SK-N-SH (cell line): ENCODE data around the gene PAQR6. TPM values are rescaled to one million over a fixed set of nuclear protein-coding genes. Genes with fewer than 3 reads are reported as not detected.

Experiments used
- CTCF ChIA-PET: fragments of 300-600, 350-600 bp; formaldehyde crosslinking; extraction: SDS; loops from one replicate; lab custom pipeline; 2021; lab: Yijun Ruan, JAX
- POLR2A ChIA-PET: fragments of 350-600 bp; sonication (Branson Sonifier 250); formaldehyde crosslinking; extraction: SDS; loops from one replicate; lab custom pipeline; 2020; ENCODE audit warnings: antibody characterized with exemption, inconsistent platforms; lab: Yijun Ruan, JAX
- DNase-seq: peaks from one replicate; pipeline ENCODE4 v3.0.0; 2012
- H2AFZ ChIP-seq: fragments of 200-600 bp; sonication (generic); 2 replicates; pipeline ENCODE4 v1.8.1; 2016; ENCODE audit warnings: antibody characterized with exemption, mild to moderate bottlenecking, low read depth
- H3F3A ChIP-seq: fragments of 200-600 bp; sonication (generic); replicated peaks from 2 replicates; pipeline ENCODE3; 2016; ENCODE audit warnings: antibody characterized with exemption, mild to moderate bottlenecking; ENCODE audit not compliant: insufficient read depth
- H3K27ac ChIP-seq, 2 experiments: fragments of 200-500 bp in 1 of 2; fragments of 200-600 bp in 1 of 2; sonication (Bioruptor generic) in 1 of 2; sonication (generic), shearing (Covaris generic) in 1 of 2; 2 replicates each; pipeline versions ENCODE4 v1.5.1 to v1.6.1; 2014 to 2016; ENCODE audit warnings: low read depth in 2 of 2, inconsistent platforms in 1 of 2, low read length in 1 of 2, mild to moderate bottlenecking in 1 of 2, mixed read lengths in 1 of 2
- H3K27me3 ChIP-seq: fragments of 200-600 bp; sonication (generic), shearing (Covaris generic); 2 replicates; pipeline ENCODE4 v1.6.1; 2016; ENCODE audit warnings: mixed run types; ENCODE audit not compliant: insufficient read depth
- H3K36me3 ChIP-seq, 2 experiments: fragments of 200-500 bp in 1 of 2; fragments of 200-600 bp in 1 of 2; sonication (Bioruptor generic) in 1 of 2; sonication (generic) in 1 of 2; replicated peaks in 1 of 2; 2 replicates each; pipeline versions ENCODE3 to v1.5.1; 2014 to 2016; ENCODE audit warnings: low read length in 1 of 2, mild to moderate bottlenecking in 1 of 2; ENCODE audit not compliant: insufficient read depth in 2 of 2, control insufficient read depth in 1 of 2
- H3K4me1 ChIP-seq, 2 experiments: fragments of 200-500 bp in 1 of 2; fragments of 200-600 bp in 1 of 2; sonication (Bioruptor generic) in 1 of 2; sonication (generic), shearing (Covaris generic) in 1 of 2; 2 replicates each; pipeline versions ENCODE4 v1.5.1 to v1.6.1; 2014 to 2016; ENCODE audit warnings: low read depth in 1 of 2, low read length in 1 of 2, mixed run types in 1 of 2; ENCODE audit not compliant: insufficient read depth in 2 of 2, control insufficient read depth in 1 of 2
- H3K4me2 ChIP-seq: fragments of 200-600 bp; sonication (generic), shearing (Covaris generic); 2 replicates; pipeline ENCODE4 v1.6.1; 2017; ENCODE audit warnings: mixed run types
- H3K4me3 ChIP-seq, 2 experiments: fragments of 200-500 bp in 1 of 2; fragments of 200-600 bp in 1 of 2; sonication (Bioruptor generic) in 1 of 2; sonication (generic), shearing (Covaris generic) in 1 of 2; 2 replicates each; pipeline versions ENCODE4 v1.5.1 to v1.8.1; 2014 to 2016; ENCODE audit warnings: low read depth in 2 of 2, inconsistent platforms in 1 of 2, low read length in 1 of 2, mild to moderate bottlenecking in 1 of 2, mixed read lengths in 1 of 2, moderate library complexity in 1 of 2
- H3K79me2 ChIP-seq: fragments of 200-600 bp; sonication (generic); 2 replicates; pipeline ENCODE4 v1.8.1; 2017; ENCODE audit warnings: mild to moderate bottlenecking; ENCODE audit not compliant: insufficient read depth
- H3K9ac ChIP-seq: fragments of 200-600 bp; sonication (generic); 2 replicates; pipeline ENCODE4 v1.6.1; 2017; ENCODE audit warnings: mixed run types
- H3K9me2 ChIP-seq: fragments of 200-600 bp; sonication (generic); 2 replicates; pipeline ENCODE4 v1.6.1; 2017; ENCODE audit warnings: mixed run types
- H3K9me3 ChIP-seq: fragments of 200-600 bp; sonication (generic); 2 replicates; pipeline ENCODE4 v1.6.1; 2017; ENCODE audit warnings: mixed run types, mild to moderate bottlenecking, moderate library complexity
- H4K20me1 ChIP-seq: fragments of 200-600 bp; sonication (generic); 2 replicates; pipeline ENCODE4 v1.6.1; 2017; ENCODE audit warnings: mild to moderate bottlenecking, mixed run types; ENCODE audit not compliant: insufficient read depth
- CHD2 ChIP-seq: fragments of 150-350 bp; IDR thresholded peaks from 2 replicates; pipeline ENCODE4 v1.6.1; 2018; ENCODE audit warnings: low read length; ENCODE audit not compliant: partially characterized antibody
- ELF1 ChIP-seq: IDR thresholded peaks from 2 replicates; pipeline ENCODE4 v1.4.0; 2012
- EP300 ChIP-seq, 2 experiments: IDR thresholded peaks; 2 replicates each; pipeline versions ENCODE4 v1.4.0 to v1.6.1; 2012; ENCODE audit warnings: borderline replicate concordance in 1 of 2, low read depth in 1 of 2, low read length in 1 of 2
- FOXJ3 ChIP-seq: sonication (generic); formaldehyde crosslinking; IDR thresholded peaks from 2 replicates; pipeline ENCODE4 v1.5.1; 2020; ENCODE audit warnings: mild to moderate bottlenecking, missing genetic modification reagents
- GATA2 ChIP-seq: sonication (generic); formaldehyde crosslinking; IDR thresholded peaks from 2 replicates; pipeline ENCODE4 v1.5.0; 2020; ENCODE audit warnings: mild to moderate bottlenecking, missing genetic modification reagents
- JUND ChIP-seq: IDR thresholded peaks from 2 replicates; pipeline ENCODE4 v1.4.0; 2012
- MXI1 ChIP-seq: IDR thresholded peaks from 2 replicates; pipeline ENCODE4 v1.6.1; 2012; ENCODE audit warnings: mild to moderate bottlenecking, low read depth, low read length, improper control_type of control experiment
- NFIC ChIP-seq: IDR thresholded peaks from 2 replicates; pipeline ENCODE4 v1.4.0; 2012; ENCODE audit warnings: borderline replicate concordance
- POLR2AphosphoS5 ChIP-seq: IDR thresholded peaks from 2 replicates; pipeline ENCODE4 v1.6.1; 2012; ENCODE audit warnings: low read depth, low read length
- RCOR1 ChIP-seq: fragments of 150-350 bp; IDR thresholded peaks from 2 replicates; pipeline ENCODE4 v1.6.1; 2017; ENCODE audit warnings: antibody characterized with exemption, low read length
- RFX5 ChIP-seq: IDR thresholded peaks from 2 replicates; pipeline ENCODE4 v1.6.1; 2012; ENCODE audit warnings: mild to moderate bottlenecking, improper control_type of control experiment, low read length
- TAF1 ChIP-seq: IDR thresholded peaks from 2 replicates; pipeline ENCODE4 v1.6.1; 2012; ENCODE audit warnings: low read depth, mild to moderate bottlenecking, low read length, moderate library complexity, borderline replicate concordance
- TCF12 ChIP-seq: IDR thresholded peaks from 2 replicates; pipeline ENCODE4 v1.4.0; 2012
- YY1 ChIP-seq: IDR thresholded peaks from 2 replicates; pipeline ENCODE4 v1.4.0; 2012; ENCODE audit warnings: low read depth, mild to moderate bottlenecking
- WGBS: methylation state at CpG from one replicate; pipeline ENCODE4 v1.1.6; 2017; ENCODE audit warnings: low lambda C conversion rate; 5-methylcytosine and 5-hydroxymethylcytosine counted together
- polyA plus RNA-seq, 3 experiments: library from polyadenylated mRNA; depleted of rRNA; stranded (reverse); fragments of >200 nt; gene quantifications; 2 replicates each; pipeline ENCODE4 v1.2.3, GENCODE V29; 2012
- TF ChIP-seq, protein P1 (sequence below): IDR thresholded peaks from 2 replicates; pipeline ENCODE4 v1.4.0; 2012; ENCODE audit warnings: low read depth
- TF ChIP-seq, protein P2 (sequence below): IDR thresholded peaks from 2 replicates; pipeline ENCODE4; 2012
- TF ChIP-seq, protein P3 (sequence below): fragments of 150-350 bp; IDR thresholded peaks from 2 replicates; pipeline ENCODE4 v1.6.1; 2016; ENCODE audit warnings: mild to moderate bottlenecking, low read depth, low read length
- TF ChIP-seq, protein P4 (sequence below): fragments of 150-350 bp; IDR thresholded peaks from 2 replicates; pipeline ENCODE4 v1.6.1; 2017; ENCODE audit warnings: antibody characterized with exemption, low read length, low read depth, borderline replicate concordance
- TF ChIP-seq, protein P5 (sequence below): IDR thresholded peaks from 2 replicates; pipeline ENCODE4 v1.4.0; 2012; ENCODE audit warnings: low read depth, borderline replicate concordance

Gene PAQR6
- polyA plus RNA-seq, 1 of the 3 experiments (the other 2 are of a cell fraction): 2.4 TPM

DNA sequence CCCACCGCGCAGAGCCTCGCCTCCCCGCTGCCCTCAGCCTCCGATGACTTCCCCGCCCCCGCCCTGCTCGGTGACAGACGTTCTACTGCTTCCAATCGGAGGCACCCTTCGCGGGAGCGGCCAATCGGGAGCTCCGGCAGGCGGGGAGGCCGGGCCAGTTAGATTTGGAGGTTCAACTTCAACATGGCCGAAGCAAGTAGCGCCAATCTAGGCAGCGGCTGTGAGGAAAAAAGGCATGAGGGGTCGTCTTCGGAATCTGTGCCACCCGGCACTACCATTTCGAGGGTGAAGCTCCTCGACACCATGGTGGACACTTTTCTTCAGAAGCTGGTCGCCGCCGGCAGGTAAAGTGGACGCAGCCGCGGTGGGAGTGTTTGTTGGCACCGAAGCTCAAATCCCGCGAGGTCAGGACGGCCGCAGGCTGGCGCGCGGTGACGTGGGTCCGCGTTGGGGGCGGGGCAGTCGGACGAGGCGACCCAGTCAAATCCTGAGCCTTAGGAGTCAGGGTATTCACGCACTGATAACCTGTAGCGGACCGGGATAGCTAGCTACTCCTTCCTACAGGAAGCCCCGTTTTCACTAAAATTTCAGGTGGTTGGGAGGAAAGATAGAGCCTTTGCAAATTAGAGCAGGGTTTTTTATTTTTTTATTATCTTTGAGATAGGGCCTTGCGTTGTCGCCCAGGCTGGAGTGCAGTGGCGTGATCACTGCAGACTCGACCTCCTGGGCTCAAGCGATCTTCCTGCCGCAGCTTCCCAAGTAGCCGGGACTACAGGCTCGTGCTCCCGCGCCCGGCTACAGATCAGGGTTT, 34.8 kb downstream of the PAQR6 start, which contains the start of gene PMF1:
TSS of gene PMF1 (plus strand) at position 175 of the 811 bp plus-strand sequence. CDS start at position 184, 9 bp downstream.
- H3K27ac ChIP-seq: peak within 1 kb of the TSS; percentile 94 to 97
- peaks cover 20% of the 10 kb centered on the region for H3K79me2 ChIP-seq
- H3K9me2 ChIP-seq: no peaks in the 10 kb centered on the region
- H3K27me3 ChIP-seq: no peaks in the 10 kb centered on the region
- DNase-seq: peak; percentile 98
- H3F3A ChIP-seq: peaks cover 33% of the 10 kb centered on the region
- H3K36me3 ChIP-seq: peaks cover 15 to 34% of the 10 kb centered on the region in 2 experiments
- H3K4me3 ChIP-seq: peak within 1 kb of the TSS; percentile 67 to 70
- H3K9ac ChIP-seq: peak within 1 kb of the TSS; percentile 85
- peak within 1 kb of the TSS; percentile 92 for H3K4me2 ChIP-seq
- TF ChIP-seq RFX5: peak; percentile 58; the same call in 1 of the 2 replicates
- peak; percentile 99 for TF ChIP-seq CHD2
- TF ChIP-seq, protein P1, sequence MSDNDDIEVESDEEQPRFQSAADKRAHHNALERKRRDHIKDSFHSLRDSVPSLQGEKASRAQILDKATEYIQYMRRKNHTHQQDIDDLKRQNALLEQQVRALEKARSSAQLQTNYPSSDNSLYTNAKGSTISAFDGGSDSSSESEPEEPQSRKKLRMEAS: peak; percentile 54; the same call in 1 of the 2 replicates
- no peak for TF ChIP-seq RCOR1
- peak; percentile 86 for TF ChIP-seq TAF1
- TF ChIP-seq MXI1: peak; percentile 61
- TF ChIP-seq NFIC: peak; percentile 16; the same call in 1 of the 2 replicates
- TF ChIP-seq YY1: peak; percentile 95
- no peak for TF ChIP-seq FOXJ3 (CRISPR knock-in tag)
- TF ChIP-seq, protein P2, sequence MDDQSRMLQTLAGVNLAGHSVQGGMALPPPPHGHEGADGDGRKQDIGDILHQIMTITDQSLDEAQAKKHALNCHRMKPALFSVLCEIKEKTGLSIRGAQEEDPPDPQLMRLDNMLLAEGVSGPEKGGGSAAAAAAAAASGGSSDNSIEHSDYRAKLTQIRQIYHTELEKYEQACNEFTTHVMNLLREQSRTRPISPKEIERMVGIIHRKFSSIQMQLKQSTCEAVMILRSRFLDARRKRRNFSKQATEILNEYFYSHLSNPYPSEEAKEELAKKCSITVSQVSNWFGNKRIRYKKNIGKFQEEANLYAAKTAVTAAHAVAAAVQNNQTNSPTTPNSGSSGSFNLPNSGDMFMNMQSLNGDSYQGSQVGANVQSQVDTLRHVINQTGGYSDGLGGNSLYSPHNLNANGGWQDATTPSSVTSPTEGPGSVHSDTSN: peak; percentile 98
- TF ChIP-seq EP300 (IDR thresholded peaks at IDR 0.05; ENCODE audit: borderline replicate concordance in 1 of 2, low read depth in 1 of 2, low read length in 1 of 2): 0 out of 4 replicates have a peak, but pooled peaks of 1 of the 2 experiments have one; percentile 13
- TF ChIP-seq, protein P3, sequence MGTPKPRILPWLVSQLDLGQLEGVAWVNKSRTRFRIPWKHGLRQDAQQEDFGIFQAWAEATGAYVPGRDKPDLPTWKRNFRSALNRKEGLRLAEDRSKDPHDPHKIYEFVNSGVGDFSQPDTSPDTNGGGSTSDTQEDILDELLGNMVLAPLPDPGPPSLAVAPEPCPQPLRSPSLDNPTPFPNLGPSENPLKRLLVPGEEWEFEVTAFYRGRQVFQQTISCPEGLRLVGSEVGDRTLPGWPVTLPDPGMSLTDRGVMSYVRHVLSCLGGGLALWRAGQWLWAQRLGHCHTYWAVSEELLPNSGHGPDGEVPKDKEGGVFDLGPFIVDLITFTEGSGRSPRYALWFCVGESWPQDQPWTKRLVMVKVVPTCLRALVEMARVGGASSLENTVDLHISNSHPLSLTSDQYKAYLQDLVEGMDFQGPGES: peak; percentile 82; the same call in 1 of the 2 replicates
- TF ChIP-seq POLR2AphosphoS5: peak; percentile 95
- TF ChIP-seq ELF1: 0 out of 2 replicates have a peak, but pooled peaks have one; percentile 24
- no peak for TF ChIP-seq GATA2 (CRISPR knock-in tag)
- TF ChIP-seq, protein P4, sequence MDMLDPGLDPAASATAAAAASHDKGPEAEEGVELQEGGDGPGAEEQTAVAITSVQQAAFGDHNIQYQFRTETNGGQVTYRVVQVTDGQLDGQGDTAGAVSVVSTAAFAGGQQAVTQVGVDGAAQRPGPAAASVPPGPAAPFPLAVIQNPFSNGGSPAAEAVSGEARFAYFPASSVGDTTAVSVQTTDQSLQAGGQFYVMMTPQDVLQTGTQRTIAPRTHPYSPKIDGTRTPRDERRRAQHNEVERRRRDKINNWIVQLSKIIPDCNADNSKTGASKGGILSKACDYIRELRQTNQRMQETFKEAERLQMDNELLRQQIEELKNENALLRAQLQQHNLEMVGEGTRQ: no peak
- peak; percentile 18; the same call in 1 of the 2 replicates for TF ChIP-seq TCF12
- TF ChIP-seq JUND: no peak
- TF ChIP-seq, protein P5, sequence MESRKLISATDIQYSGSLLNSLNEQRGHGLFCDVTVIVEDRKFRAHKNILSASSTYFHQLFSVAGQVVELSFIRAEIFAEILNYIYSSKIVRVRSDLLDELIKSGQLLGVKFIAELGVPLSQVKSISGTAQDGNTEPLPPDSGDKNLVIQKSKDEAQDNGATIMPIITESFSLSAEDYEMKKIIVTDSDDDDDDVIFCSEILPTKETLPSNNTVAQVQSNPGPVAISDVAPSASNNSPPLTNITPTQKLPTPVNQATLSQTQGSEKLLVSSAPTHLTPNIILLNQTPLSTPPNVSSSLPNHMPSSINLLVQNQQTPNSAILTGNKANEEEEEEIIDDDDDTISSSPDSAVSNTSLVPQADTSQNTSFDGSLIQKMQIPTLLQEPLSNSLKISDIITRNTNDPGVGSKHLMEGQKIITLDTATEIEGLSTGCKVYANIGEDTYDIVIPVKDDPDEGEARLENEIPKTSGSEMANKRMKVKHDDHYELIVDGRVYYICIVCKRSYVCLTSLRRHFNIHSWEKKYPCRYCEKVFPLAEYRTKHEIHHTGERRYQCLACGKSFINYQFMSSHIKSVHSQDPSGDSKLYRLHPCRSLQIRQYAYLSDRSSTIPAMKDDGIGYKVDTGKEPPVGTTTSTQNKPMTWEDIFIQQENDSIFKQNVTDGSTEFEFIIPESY: peak; percentile 97
- TF ChIP-seq, all 33 proteins: peak for 14
- ChIA-PET CTCF (interaction anchor here (0.7 to 3.6 kb wide), 22 partner anchors 8 to 206 kb away, joined by 3 to 44 read pairs (median 4); partner anchors contain the start of gene SLC25A44), POLR2A (interaction anchor here (0.6 to 1.9 kb wide), 17 partner anchors 9 to 355 kb away, joined by 3 to 17 read pairs (median 4); partner anchors contain the start of genes CCT3, SLC25A44, SMG5 and TSACC)
- Histone ChIP-seq H3K9me3 (no peaks in the 10 kb centered on the region), H2AFZ (peak within 1 kb of the TSS; percentile 76), H3K4me1 (peaks cover 7 to 8% of the 10 kb centered on the region in 2 experiments; a peak in 2 of 4 replicates), H4K20me1 (no peaks in the 10 kb centered on the region)
- WGBS: 1% methylated on average over 27 of the region's 61 CpGs
